Activated CD8-positive, alpha-beta memory T cell treated with anti-CD3 and anti-CD28 coated beads, Interleukin-2, amount 50 U/mL, for 48 hours (primary cell): ENCODE results near the gene METRN.

Source experiments
- DNase-seq: peaks from one replicate; pipeline ENCODE4 v3.0.0-alpha.2; 2020

The METRN gene

GRCh38 chr16:693364-693763, 21.6 kb upstream of the METRN start:
- DNase-seq: no peak

GRCh38 chr16:693766-694165, 21.2 kb upstream of the METRN start:
- DNase-seq: no peak

GRCh38 chr16:694187-694862, 20.6 kb upstream of the METRN start:
- DNase-seq: no peak

- DNase-seq: no peak
Measured at GRCh38 chr16:694863-695354, 20.0 kb upstream of the METRN start.

GRCh38 chr16:695355-696089, 19.4 kb upstream of the METRN start:
- peak; percentile 85 for DNase-seq

GRCh38 chr16:698911-699671, 15.8 kb upstream of the METRN start:
- DNase-seq: no peak

- DNase-seq: peak; percentile 82
Measured at GRCh38 chr16:700684-701584, 14.0 kb upstream of the METRN start.

GRCh38 chr16:702341-702740, 12.6 kb upstream of the METRN start:
- DNase-seq: no peak

- DNase-seq: no peak
Measured at GRCh38 chr16:703406-703805, 11.5 kb upstream of the METRN start.

- no peak for DNase-seq
Measured at GRCh38 chr16:704047-704446, 10.9 kb upstream of the METRN start.

- DNase-seq: no peak
Measured at GRCh38 chr16:704552-705380, 10.2 kb upstream of the METRN start.

GRCh38 chr16:705431-706188, 9.3 kb upstream of the METRN start, which contains the start of gene FBXL16:
Gene FBXL16 (minus strand): TSS chr16:705801. CDS start chr16:697405, 8,396 bp downstream.
- no peak for DNase-seq

- no peak for DNase-seq
Measured at GRCh38 chr16:706189-707061, 8.5 kb upstream of the METRN start.

GRCh38 chr16:707062-707538, 7.8 kb upstream of the METRN start:
- no peak for DNase-seq

- no peak for DNase-seq
Measured at GRCh38 chr16:708019-708418, 6.9 kb upstream of the METRN start.

GRCh38 chr16:708959-709358, 6.0 kb upstream of the METRN start:
- no peak for DNase-seq

GRCh38 chr16:709566-710499, 5.1 kb upstream of the METRN start:
- DNase-seq: no peak

GRCh38 chr16:710500-711075, 4.3 kb upstream of the METRN start:
- no peak for DNase-seq
